K562 (cell line): Measurements from ENCODE around the gene ZNF628. TPM values are rescaled to one million over a fixed set of nuclear protein-coding genes. Genes with fewer than 3 reads are reported as not detected.

Experiments
- ATAC-seq: fragments of 200-7000 bp; cut with Tn5 transposase; 3 replicates; pipeline ENCODE4 v1.9.1; 2020; ENCODE audit warnings: moderate library complexity
- BruUV-seq: library from RNA; stranded (reverse); fragments of 400-500 nt; replicated peaks from 2 replicates; lab custom pipeline; 2021; lab: Mats Ljungman, UMichigan
- CTCF ChIA-PET: fragments of 300-600 bp; formaldehyde crosslinking; extraction: SDS; loops from one replicate; lab custom pipeline; 2021; ENCODE audit warnings: low intra/inter-chr PET ratio; lab: Yijun Ruan, JAX
- POLR2A ChIA-PET: fragments of 300-600, 350-650 bp; sonication (Branson Sonifier 250); formaldehyde crosslinking; extraction: SDS; loops from one replicate; lab custom pipeline; 2021; ENCODE audit warnings: antibody characterized with exemption, inconsistent platforms; lab: Yijun Ruan, JAX
- DNase-seq, 4 experiments: peaks; one replicate each; pipeline versions ENCODE4 v3.0.0 to v3.0.0-alpha.2; 2011 to 2018; ENCODE audit warnings: low spot score in 3 of 4, mixed read lengths in 3 of 4; ENCODE audit errors: extremely low read depth in 1 of 4
- FAIRE-seq: peaks from 2 replicates; lab custom pipeline; 2011; peaks lifted over from hg19 to GRCh38; lab: Jason Lieb, UNC
- H2AFZ ChIP-seq: 2 replicates; pipeline ENCODE4 v1.6.0; 2011; ENCODE audit warnings: low read depth, low read length, control low read depth, inconsistent platforms
- H3K27ac ChIP-seq: fragments of 200-600 bp; 3 replicates; pipeline ENCODE4 v1.8.0; 2011; ENCODE audit warnings: low read depth, mild to moderate bottlenecking, control low read depth, inconsistent platforms, low read length, moderate library complexity, mixed read lengths; ENCODE audit errors: extremely low read depth
- H3K27me3 ChIP-seq, 2 experiments: fragments of 300-600 bp in 1 of 2; 2 replicates in 1 of 2; 3 replicates in 1 of 2; pipeline versions ENCODE4 v1.6.0 to v1.8.0; 2011; ENCODE audit warnings: inconsistent platforms in 2 of 2, low read length in 2 of 2, mild to moderate bottlenecking in 1 of 2, mixed read lengths in 1 of 2, moderate library complexity in 1 of 2; ENCODE audit not compliant: control insufficient read depth in 2 of 2, insufficient read depth in 2 of 2
- H3K36me3 ChIP-seq: fragments of 300-600 bp; 3 replicates; pipeline ENCODE4 v1.8.0; 2011; ENCODE audit warnings: mild to moderate bottlenecking, low read length, inconsistent platforms; ENCODE audit not compliant: control insufficient read depth, insufficient read depth
- H3K4me1 ChIP-seq, 2 experiments: fragments of 200-600 bp in 1 of 2; replicated peaks in 1 of 2; 2 replicates in 1 of 2; 3 replicates in 1 of 2; pipeline versions ENCODE4 v1.5.1 to v1.8.0; 2011; ENCODE audit warnings: inconsistent platforms in 2 of 2, low read length in 2 of 2, mild to moderate bottlenecking in 1 of 2, mixed read lengths in 1 of 2, moderate library complexity in 1 of 2; ENCODE audit not compliant: control insufficient read depth in 2 of 2, insufficient read depth in 2 of 2
- H3K4me2 ChIP-seq: 2 replicates; pipeline ENCODE4 v1.6.1; 2011; ENCODE audit warnings: low read length, control low read depth, inconsistent platforms, mixed read lengths; ENCODE audit not compliant: insufficient read depth
- H3K4me3 ChIP-seq: fragments of 200-600 bp; sonication (generic), shearing (Covaris generic); 2 replicates; pipeline ENCODE4 v1.5.1; 2016; ENCODE audit warnings: control low read depth, inconsistent platforms
- H3K79me2 ChIP-seq: fragments of 200-600 bp; 3 replicates; pipeline ENCODE4 v1.8.0; 2011; ENCODE audit warnings: low read length, inconsistent platforms; ENCODE audit not compliant: control insufficient read depth, insufficient read depth
- H3K9ac ChIP-seq, 2 experiments: 2 replicates each; pipeline versions ENCODE4 v1.6.0 to v1.6.1; 2011; ENCODE audit warnings: low read depth in 2 of 2, low read length in 2 of 2, control low read depth in 1 of 2, inconsistent platforms in 1 of 2, mild to moderate bottlenecking in 1 of 2, mixed read lengths in 1 of 2; ENCODE audit not compliant: insufficient read depth in 1 of 2
- H3K9me1 ChIP-seq: one replicate; pipeline ENCODE4 v1.6.0; 2011; ENCODE audit warnings: inconsistent platforms, mild to moderate bottlenecking, low read length, moderate library complexity; ENCODE audit not compliant: control insufficient read depth, insufficient read depth
- H3K9me3 ChIP-seq: replicated peaks from 2 replicates; pipeline ENCODE4 v1.5.1; 2011; ENCODE audit warnings: low read depth, low read length, inconsistent platforms; ENCODE audit not compliant: control insufficient read depth, insufficient read depth
- H4K20me1 ChIP-seq: replicated peaks from 2 replicates; pipeline ENCODE4 v1.6.1; 2011; ENCODE audit warnings: low read length, inconsistent platforms, mixed read lengths; ENCODE audit not compliant: control insufficient read depth, insufficient read depth
- CREM ChIP-seq: IDR thresholded peaks from 2 replicates; pipeline ENCODE4 v1.6.1; 2014; ENCODE audit warnings: antibody characterized with exemption, low read depth
- MAFK ChIP-seq: IDR thresholded peaks from 2 replicates; pipeline ENCODE4 v1.6.1; 2011; ENCODE audit warnings: low read length, improper control_type of control experiment
- U2AF2 ChIP-seq: fragments of 200-400 bp; formaldehyde crosslinking; optimal IDR thresholded peaks from 2 replicates; pipeline ENCODE3; 2017; ENCODE audit warnings: low read depth, mild to moderate bottlenecking, low read length
- WGBS: fragments of 100-300 bp; shearing (Covaris generic); methylation state at CpG from one replicate; pipeline ENCODE4 v1.1.6; 2016; ENCODE audit warnings: low coverage, mixed read lengths; ENCODE audit not compliant: insufficient coverage; ENCODE audit errors: missing lambda C conversion rate; 5-methylcytosine and 5-hydroxymethylcytosine counted together
- in situ Hi-C: fragments of 300-500 bp; cut with MboI; formaldehyde crosslinking; loops from 4 replicates; pipeline ENCODE4 v1.15.0; 2018; ENCODE audit warnings: inconsistent platforms, mixed read lengths
- intact Hi-C: fragments of 100-400 bp; cut with micrococcal nuclease; formaldehyde crosslinking; loops from 2 replicates; pipeline ENCODE4 v1.14.2; 2022
- polyA plus RNA-seq, 8 experiments: library from polyadenylated mRNA; depleted of rRNA in 4 of 8; stranded (reverse) in 5 of 8; unstranded in 3 of 8; fragments of >200 nt; fragmentation: Nextera tagmentation in 2 of 8; fragmentation: Illumina TruSeq in 1 of 8; extraction: Ambion mirVana in 2 of 8; extraction: Trizol in 1 of 8; gene quantifications; 2 replicates each; pipeline versions ENCODE4 v1.2.1 to v1.2.3, GENCODE V29; 2011 to 2014; ENCODE audit warnings: inconsistent platforms in 1 of 8, missing spikeins in 1 of 8
- total RNA-seq, 7 experiments: library from RNA; depleted of rRNA in 6 of 7; stranded (reverse); fragments of >200 nt in 6 of 7; fragmentation: Illumina TruSeq in 2 of 7; extraction: Trizol in 2 of 7; gene quantifications; 2 replicates each; pipeline versions ENCODE4 v1.2.1 to v1.2.3, GENCODE V29; 2011 to 2021; ENCODE audit warnings: low replicate concordance in 1 of 7
- TF ChIP-seq, protein P1 (sequence below): sonication (generic); formaldehyde crosslinking; IDR thresholded peaks from 2 replicates; pipeline ENCODE4 v1.8.0; 2023; ENCODE audit warnings: mild to moderate bottlenecking, missing genetic modification reagents

The ZNF628 gene
- total and polyA plus RNA-seq, 9 of the 15 experiments (the other 6 are each of a cell fraction or from before 2014, with no cell fraction given), result 0.13 to 13.6 (median 2.2) TPM; not detected in 3

GRCh38 chr19:55528030-55528803, 51.8 kb downstream of the ZNF628 start:
- Histone ChIP-seq H3K9me1 (no peaks in the 10 kb centered on the region), H3K4me3 (no peak overlapping the region), H3K9ac (no peak overlapping the region), H3K36me3 (no peaks in the 10 kb centered on the region), H3K27me3 (no peaks in the 10 kb centered on the region; a peak in 2 of 5 replicates), H3K9me3 (peaks cover 12% of the 10 kb centered on the region), H3K27ac (no peak overlapping the region), H3K79me2 (no peaks in the 10 kb centered on the region), H4K20me1 (no peaks in the 10 kb centered on the region), H2AFZ (no peak overlapping the region), H3K4me2 (no peak overlapping the region), H3K4me1 (peaks cover 0 to 31% of the 10 kb centered on the region in 2 experiments; a peak in 3 of 5 replicates)
- in situ Hi-C loops, result no loop called here
- POLR2A ChIA-PET, result no interaction called here
- no peak for TF ChIP-seq CREM
- TF ChIP-seq MAFK, result no peak
- TF ChIP-seq U2AF2, result no peak
- TF ChIP-seq, protein P1, sequence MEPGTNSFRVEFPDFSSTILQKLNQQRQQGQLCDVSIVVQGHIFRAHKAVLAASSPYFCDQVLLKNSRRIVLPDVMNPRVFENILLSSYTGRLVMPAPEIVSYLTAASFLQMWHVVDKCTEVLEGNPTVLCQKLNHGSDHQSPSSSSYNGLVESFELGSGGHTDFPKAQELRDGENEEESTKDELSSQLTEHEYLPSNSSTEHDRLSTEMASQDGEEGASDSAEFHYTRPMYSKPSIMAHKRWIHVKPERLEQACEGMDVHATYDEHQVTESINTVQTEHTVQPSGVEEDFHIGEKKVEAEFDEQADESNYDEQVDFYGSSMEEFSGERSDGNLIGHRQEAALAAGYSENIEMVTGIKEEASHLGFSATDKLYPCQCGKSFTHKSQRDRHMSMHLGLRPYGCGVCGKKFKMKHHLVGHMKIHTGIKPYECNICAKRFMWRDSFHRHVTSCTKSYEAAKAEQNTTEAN, result 0 out of 2 replicates have a peak, but pooled peaks have one; percentile 40
- 28% methylated on average over 8 of the region's 15 CpGs for WGBS
- FAIRE-seq, result no peak
- CTCF ChIA-PET, result no interaction called here
- no TSS peak for BruUV-seq
- no peak for DNase-seq
- ATAC-seq, result no peak
- intact Hi-C loops, result no loop called here
